Measurements from ENCODE around the gene PROX1.

DNA sequence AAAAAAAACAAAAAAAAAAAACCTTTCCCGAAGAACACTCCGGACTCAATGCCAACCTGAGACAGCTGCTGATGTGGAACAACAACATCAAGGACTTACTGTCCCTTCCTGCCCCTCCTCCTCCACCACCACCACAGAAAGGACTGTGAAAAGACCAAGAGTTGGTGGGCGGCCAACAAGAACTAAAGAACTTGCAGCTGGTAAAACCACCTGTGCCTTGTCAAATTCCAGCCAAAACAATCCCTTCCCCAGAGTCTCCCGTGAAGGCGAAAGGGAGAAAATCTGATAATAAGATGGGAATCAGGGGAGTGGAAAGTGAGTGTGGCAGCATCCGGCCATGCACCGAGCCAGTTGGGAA, 88.9 kb downstream of the PROX1 start:
- TF ChIP-seq, protein P1, sequence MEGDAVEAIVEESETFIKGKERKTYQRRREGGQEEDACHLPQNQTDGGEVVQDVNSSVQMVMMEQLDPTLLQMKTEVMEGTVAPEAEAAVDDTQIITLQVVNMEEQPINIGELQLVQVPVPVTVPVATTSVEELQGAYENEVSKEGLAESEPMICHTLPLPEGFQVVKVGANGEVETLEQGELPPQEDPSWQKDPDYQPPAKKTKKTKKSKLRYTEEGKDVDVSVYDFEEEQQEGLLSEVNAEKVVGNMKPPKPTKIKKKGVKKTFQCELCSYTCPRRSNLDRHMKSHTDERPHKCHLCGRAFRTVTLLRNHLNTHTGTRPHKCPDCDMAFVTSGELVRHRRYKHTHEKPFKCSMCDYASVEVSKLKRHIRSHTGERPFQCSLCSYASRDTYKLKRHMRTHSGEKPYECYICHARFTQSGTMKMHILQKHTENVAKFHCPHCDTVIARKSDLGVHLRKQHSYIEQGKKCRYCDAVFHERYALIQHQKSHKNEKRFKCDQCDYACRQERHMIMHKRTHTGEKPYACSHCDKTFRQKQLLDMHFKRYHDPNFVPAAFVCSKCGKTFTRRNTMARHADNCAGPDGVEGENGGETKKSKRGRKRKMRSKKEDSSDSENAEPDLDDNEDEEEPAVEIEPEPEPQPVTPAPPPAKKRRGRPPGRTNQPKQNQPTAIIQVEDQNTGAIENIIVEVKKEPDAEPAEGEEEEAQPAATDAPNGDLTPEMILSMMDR (conservative IDR thresholded peaks at IDR 0.05), result no peak
- TF ChIP-seq EZH2 (IDR thresholded peaks at IDR 0.05; ENCODE audit: low read depth), result no peak
